ENCODE data around the gene SLC24A5.

The SLC24A5 gene

GRCh38 chr15:48168616-48169015 is 47.8 kb downstream of the SLC24A5 start:
- no peak for TF ChIP-seq CTCF (IDR thresholded peaks at IDR 0.05; ENCODE audit: insufficient read depth, missing control alignments)
- FAIRE-seq (no peak), DNase-seq (ENCODE audit: insufficient read length, low spot score) (no peak)

- DNase-seq (ENCODE audit: insufficient read length, low spot score) (no peak), FAIRE-seq (no peak)
- TF ChIP-seq CTCF (IDR thresholded peaks at IDR 0.05; ENCODE audit: insufficient read depth, missing control alignments): no peak
Measured at GRCh38 chr15:48170981-48171380, 50.2 kb downstream of the SLC24A5 start.

GRCh38 chr15:48175126-48175525 is 54.3 kb downstream of the SLC24A5 start:
- FAIRE-seq (no peak), DNase-seq (ENCODE audit: insufficient read length, low spot score) (no peak)
- TF ChIP-seq CTCF (IDR thresholded peaks at IDR 0.05; ENCODE audit: insufficient read depth, missing control alignments): no peak

GRCh38 chr15:48176112-48176511 is 55.3 kb downstream of the SLC24A5 start:
- no peak for DNase-seq (ENCODE audit: insufficient read length, low spot score)
- TF ChIP-seq CTCF (IDR thresholded peaks at IDR 0.05; ENCODE audit: insufficient read depth, missing control alignments): no peak
- no peak for FAIRE-seq

GRCh38 chr15:48176957-48177356 is 56.2 kb downstream of the SLC24A5 start:
- DNase-seq (ENCODE audit: insufficient read length, low spot score) (no peak), FAIRE-seq (peak; percentile 6)
- TF ChIP-seq CTCF (IDR thresholded peaks at IDR 0.05; ENCODE audit: insufficient read depth, missing control alignments): no peak

- no peak for TF ChIP-seq CTCF (IDR thresholded peaks at IDR 0.05; ENCODE audit: insufficient read depth, missing control alignments)
- DNase-seq (ENCODE audit: insufficient read length, low spot score): no peak
- no peak for FAIRE-seq
Measured at GRCh38 chr15:48177383-48177765, 56.6 kb downstream of the SLC24A5 start.

GRCh38 chr15:48177766-48178647 is 57.2 kb downstream of the SLC24A5 start, which contains the start of gene MYEF2:
Gene MYEF2, minus strand, starts transcription at chr15:48178295. Its CDS starts 58 bp downstream, at chr15:48178237.
- FAIRE-seq (no peak), DNase-seq (ENCODE audit: insufficient read length, low spot score) (peak; percentile 45)
- no peak for TF ChIP-seq CTCF (IDR thresholded peaks at IDR 0.05; ENCODE audit: insufficient read depth, missing control alignments)

All from D721Med (cell line).